HCT116 (cell line): ENCODE results near the gene A4GALT. TPM values are rescaled to one million over a fixed set of nuclear protein-coding genes. Genes with fewer than 3 reads are reported as not detected.

Source experiments
- ATAC-seq: fragments of 200-7000 bp; cut with Tn5 transposase; 2 replicates; pipeline ENCODE4 v1.9.1; 2020; ENCODE audit warnings: mild to moderate bottlenecking, moderate library complexity
- BruUV-seq: library from RNA; stranded (reverse); fragments of 400-500 nt; replicated peaks from 2 replicates; lab custom pipeline; 2021; lab: Mats Ljungman, UMichigan
- CTCF ChIA-PET: fragments of 300-600 bp; sonication (Branson Sonifier 250); formaldehyde crosslinking; loops from one replicate; lab custom pipeline; 2021; ENCODE audit warnings: antibody characterized with exemption; lab: Charles Lee
- POLR2A ChIA-PET: fragments of 300-600, 350-600 bp; sonication (Branson Sonifier 250); formaldehyde crosslinking; loops from one replicate; lab custom pipeline; 2021; ENCODE audit warnings: antibody characterized with exemption; lab: Charles Lee
- RAD21 ChIA-PET, 2 experiments: fragments of 300-600 bp; sonication (Branson Sonifier 250); formaldehyde crosslinking; loops; one replicate each; lab custom pipeline; 2023; ENCODE audit warnings: low total read pairs in 2 of 2; ENCODE audit not compliant: uncharacterized antibody in 2 of 2, unreplicated experiment in 2 of 2, low non-redundant PET in 1 of 2; lab: Charles Lee
- DNase-seq: peaks from one replicate; pipeline ENCODE4 v3.0.0-alpha.2; 2010; ENCODE audit warnings: low read depth, low spot score
- H2AFZ ChIP-seq: fragments of 200-600 bp; shearing (Covaris generic), sonication (generic); 2 replicates; pipeline ENCODE4 v1.6.1; 2017; ENCODE audit warnings: low read depth, mixed run types, mixed read lengths, antibody characterized with exemption, low read length; ENCODE audit not compliant: poor library complexity, severe bottlenecking
- H3K27ac ChIP-seq: 2 replicates; pipeline ENCODE4 v1.5.1; 2012; ENCODE audit warnings: low read depth, low read length
- H3K27me3 ChIP-seq: fragments of 200-600 bp; sonication (generic); 2 replicates; pipeline ENCODE4 v1.6.1; 2016; ENCODE audit warnings: mixed run types, low read length, mixed read lengths; ENCODE audit not compliant: insufficient read depth
- H3K36me3 ChIP-seq, 2 experiments: fragments of 200-500 bp in 1 of 2; fragments of 200-600 bp in 1 of 2; sonication (Bioruptor generic) in 1 of 2; sonication (generic) in 1 of 2; 2 replicates each; pipeline versions ENCODE4 v1.5.1 to v1.6.1; 2014 to 2016; ENCODE audit warnings: low read length in 2 of 2, inconsistent platforms in 1 of 2, mixed read lengths in 1 of 2, mixed run types in 1 of 2; ENCODE audit not compliant: insufficient read depth in 2 of 2, control insufficient read depth in 1 of 2
- H3K4me1 ChIP-seq, 2 experiments: fragments of 200-600 bp in 1 of 2; sonication (generic) in 1 of 2; 2 replicates each; pipeline versions ENCODE4 v1.5.1 to v1.6.1; 2012 to 2017; ENCODE audit warnings: low read length in 2 of 2, inconsistent platforms in 1 of 2, mild to moderate bottlenecking in 1 of 2, mixed read lengths in 1 of 2, mixed run types in 1 of 2, moderate library complexity in 1 of 2; ENCODE audit not compliant: insufficient read depth in 2 of 2, control insufficient read depth in 1 of 2
- H3K4me2 ChIP-seq: fragments of 200-600 bp; sonication (generic); 2 replicates; pipeline ENCODE4 v1.6.1; 2017; ENCODE audit warnings: mixed run types, low read length, mixed read lengths
- H3K4me3 ChIP-seq, 2 experiments: fragments of 200-600 bp in 1 of 2; sonication (generic) in 1 of 2; replicated peaks in 1 of 2; 2 replicates each; pipeline ENCODE4 v1.5.1; 2011 to 2016; ENCODE audit warnings: low read length in 2 of 2, control low read depth in 1 of 2, low read depth in 1 of 2, mild to moderate bottlenecking in 1 of 2, mixed read lengths in 1 of 2, mixed run types in 1 of 2
- H3K79me2 ChIP-seq: fragments of 200-600 bp; sonication (generic); 2 replicates; pipeline ENCODE4 v1.6.1; 2017; ENCODE audit warnings: mild to moderate bottlenecking, mixed run types, low read length, moderate library complexity, mixed read lengths; ENCODE audit not compliant: insufficient read depth
- H3K9ac ChIP-seq: fragments of 200-600 bp; sonication (generic); 2 replicates; pipeline ENCODE4 v1.6.1; 2016; ENCODE audit warnings: low read length, mixed read lengths
- H3K9me2 ChIP-seq: fragments of 200-600 bp; sonication (generic), shearing (Covaris generic); 2 replicates; pipeline ENCODE4 v1.6.1; 2017; ENCODE audit warnings: mixed run types, mild to moderate bottlenecking, moderate library complexity; ENCODE audit not compliant: insufficient read depth
- H3K9me3 ChIP-seq, 2 experiments: fragments of 200-500 bp in 1 of 2; fragments of 200-600 bp in 1 of 2; sonication (Bioruptor generic) in 1 of 2; sonication (generic) in 1 of 2; 2 replicates each; pipeline ENCODE4 v1.6.1; 2014 to 2017; ENCODE audit warnings: low read length in 2 of 2, mixed read lengths in 2 of 2, inconsistent platforms in 1 of 2, low read depth in 1 of 2, mild to moderate bottlenecking in 1 of 2, mixed run types in 1 of 2, moderate library complexity in 1 of 2; ENCODE audit not compliant: control insufficient read depth in 1 of 2, insufficient read depth in 1 of 2
- H4K20me1 ChIP-seq: fragments of 200-600 bp; sonication (generic), shearing (Covaris generic); 2 replicates; pipeline ENCODE4 v1.6.1; 2017; ENCODE audit warnings: mixed run types, mild to moderate bottlenecking, moderate library complexity; ENCODE audit not compliant: insufficient read depth
- EGR1 ChIP-seq: IDR thresholded peaks from 2 replicates; pipeline ENCODE4 v1.6.1; 2012; ENCODE audit warnings: low read depth
- FOSL1 ChIP-seq: IDR thresholded peaks from 2 replicates; pipeline ENCODE4 v1.6.1; 2012; ENCODE audit warnings: low read depth
- POLR2A ChIP-seq: IDR thresholded peaks from 2 replicates; pipeline ENCODE4 v1.7.0; 2011; ENCODE audit warnings: borderline replicate concordance; ENCODE audit not compliant: insufficient read depth, insufficient read length; ENCODE audit errors: extremely low read depth
- POLR2AphosphoS5 ChIP-seq: IDR thresholded peaks from 2 replicates; pipeline ENCODE4 v1.6.1; 2011; ENCODE audit warnings: mild to moderate bottlenecking, low read depth, low read length, moderate library complexity
- RAD21 ChIP-seq: IDR thresholded peaks from 2 replicates; pipeline ENCODE4 v1.6.1; 2012; ENCODE audit warnings: low read depth, mild to moderate bottlenecking
- SIN3A ChIP-seq: IDR thresholded peaks from 2 replicates; pipeline ENCODE4 v1.6.1; 2012; ENCODE audit warnings: low read depth
- ZFX ChIP-seq: fragments of 450-650 bp; IDR thresholded peaks from 2 replicates; pipeline ENCODE4 v1.6.1; 2017
- intact Hi-C: fragments of 100-400 bp; cut with micrococcal nuclease; formaldehyde crosslinking; loops from 2 replicates; pipeline ENCODE4 v1.10.0; 2022
- total RNA-seq: library from RNA; stranded (reverse); gene quantifications from one replicate; pipeline ENCODE4 v1.2.1, GENCODE V29; 2021; ENCODE audit not compliant: unreplicated experiment
- TF ChIP-seq, protein P1 (sequence below): IDR thresholded peaks from 2 replicates; pipeline ENCODE4 v1.6.1; 2012; ENCODE audit warnings: low read depth
- TF ChIP-seq, protein P2 (sequence below), 3 experiments: fragments of 200-600 bp in 1 of 3; sonication (generic) in 1 of 3; IDR thresholded peaks in 2 of 3; conservative IDR thresholded peaks in 1 of 3; 2 replicates each; pipeline ENCODE4 v1.5.1; 2012 to 2017; ENCODE audit warnings: low read depth in 2 of 3, low read length in 2 of 3, antibody characterized with exemption in 1 of 3, borderline replicate concordance in 1 of 3, control low read depth in 1 of 3, mild to moderate bottlenecking in 1 of 3, mixed read lengths in 1 of 3, mixed run types in 1 of 3, moderate library complexity in 1 of 3; ENCODE audit not compliant: insufficient read depth in 1 of 3

Gene A4GALT
- total RNA-seq, 1 experiment from 2014 or later = 16.0 TPM

DNA sequence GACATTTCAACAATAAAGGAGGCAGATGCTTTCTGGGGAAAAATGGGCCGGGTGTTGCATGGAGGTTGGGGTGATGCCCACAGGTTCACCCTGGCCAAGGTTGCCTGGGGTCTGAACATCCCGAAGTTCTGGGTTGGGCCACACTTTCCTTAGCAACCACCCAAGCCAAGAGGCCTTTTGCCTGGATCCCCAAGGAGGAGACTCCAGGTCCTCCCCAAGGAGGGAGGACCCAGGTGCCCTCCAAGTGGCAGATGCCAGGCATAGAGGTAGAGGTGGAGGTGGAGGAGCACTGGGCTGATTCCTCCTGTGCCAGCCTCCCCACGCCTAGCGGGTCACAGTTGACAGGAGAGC is 72.7 kb downstream of the A4GALT start:
- TF ChIP-seq POLR2A = no peak
- TF ChIP-seq ZFX = no peak
- TF ChIP-seq, protein P1, sequence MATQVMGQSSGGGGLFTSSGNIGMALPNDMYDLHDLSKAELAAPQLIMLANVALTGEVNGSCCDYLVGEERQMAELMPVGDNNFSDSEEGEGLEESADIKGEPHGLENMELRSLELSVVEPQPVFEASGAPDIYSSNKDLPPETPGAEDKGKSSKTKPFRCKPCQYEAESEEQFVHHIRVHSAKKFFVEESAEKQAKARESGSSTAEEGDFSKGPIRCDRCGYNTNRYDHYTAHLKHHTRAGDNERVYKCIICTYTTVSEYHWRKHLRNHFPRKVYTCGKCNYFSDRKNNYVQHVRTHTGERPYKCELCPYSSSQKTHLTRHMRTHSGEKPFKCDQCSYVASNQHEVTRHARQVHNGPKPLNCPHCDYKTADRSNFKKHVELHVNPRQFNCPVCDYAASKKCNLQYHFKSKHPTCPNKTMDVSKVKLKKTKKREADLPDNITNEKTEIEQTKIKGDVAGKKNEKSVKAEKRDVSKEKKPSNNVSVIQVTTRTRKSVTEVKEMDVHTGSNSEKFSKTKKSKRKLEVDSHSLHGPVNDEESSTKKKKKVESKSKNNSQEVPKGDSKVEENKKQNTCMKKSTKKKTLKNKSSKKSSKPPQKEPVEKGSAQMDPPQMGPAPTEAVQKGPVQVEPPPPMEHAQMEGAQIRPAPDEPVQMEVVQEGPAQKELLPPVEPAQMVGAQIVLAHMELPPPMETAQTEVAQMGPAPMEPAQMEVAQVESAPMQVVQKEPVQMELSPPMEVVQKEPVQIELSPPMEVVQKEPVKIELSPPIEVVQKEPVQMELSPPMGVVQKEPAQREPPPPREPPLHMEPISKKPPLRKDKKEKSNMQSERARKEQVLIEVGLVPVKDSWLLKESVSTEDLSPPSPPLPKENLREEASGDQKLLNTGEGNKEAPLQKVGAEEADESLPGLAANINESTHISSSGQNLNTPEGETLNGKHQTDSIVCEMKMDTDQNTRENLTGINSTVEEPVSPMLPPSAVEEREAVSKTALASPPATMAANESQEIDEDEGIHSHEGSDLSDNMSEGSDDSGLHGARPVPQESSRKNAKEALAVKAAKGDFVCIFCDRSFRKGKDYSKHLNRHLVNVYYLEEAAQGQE = no peak
- no peak for TF ChIP-seq FOSL1
- TF ChIP-seq POLR2AphosphoS5 = no peak
- TF ChIP-seq, protein P2, sequence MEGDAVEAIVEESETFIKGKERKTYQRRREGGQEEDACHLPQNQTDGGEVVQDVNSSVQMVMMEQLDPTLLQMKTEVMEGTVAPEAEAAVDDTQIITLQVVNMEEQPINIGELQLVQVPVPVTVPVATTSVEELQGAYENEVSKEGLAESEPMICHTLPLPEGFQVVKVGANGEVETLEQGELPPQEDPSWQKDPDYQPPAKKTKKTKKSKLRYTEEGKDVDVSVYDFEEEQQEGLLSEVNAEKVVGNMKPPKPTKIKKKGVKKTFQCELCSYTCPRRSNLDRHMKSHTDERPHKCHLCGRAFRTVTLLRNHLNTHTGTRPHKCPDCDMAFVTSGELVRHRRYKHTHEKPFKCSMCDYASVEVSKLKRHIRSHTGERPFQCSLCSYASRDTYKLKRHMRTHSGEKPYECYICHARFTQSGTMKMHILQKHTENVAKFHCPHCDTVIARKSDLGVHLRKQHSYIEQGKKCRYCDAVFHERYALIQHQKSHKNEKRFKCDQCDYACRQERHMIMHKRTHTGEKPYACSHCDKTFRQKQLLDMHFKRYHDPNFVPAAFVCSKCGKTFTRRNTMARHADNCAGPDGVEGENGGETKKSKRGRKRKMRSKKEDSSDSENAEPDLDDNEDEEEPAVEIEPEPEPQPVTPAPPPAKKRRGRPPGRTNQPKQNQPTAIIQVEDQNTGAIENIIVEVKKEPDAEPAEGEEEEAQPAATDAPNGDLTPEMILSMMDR (IDR thresholded peaks at IDR 0.05 in 2 of 3, conservative IDR thresholded peaks at IDR 0.05 in 1 of 3; ENCODE audit: borderline replicate concordance in 1 of 3, insufficient read depth in 1 of 3, low read depth in 2 of 3, low read length in 2 of 3) = no peak
- no peak for TF ChIP-seq SIN3A
- TF ChIP-seq RAD21 = no peak
- TF ChIP-seq EGR1 = no peak
- DNase-seq (no peak), ATAC-seq (no peak)
- peak overlapping the region; percentile 98 for H3K4me2 ChIP-seq
- RAD21 ChIA-PET = no interaction called here
- H3K79me2 ChIP-seq = peaks cover 58% of the 10 kb centered on the region
- no peak overlapping the region for H3K27ac ChIP-seq
- peak overlapping the region; percentile 98 to 100 for H3K4me3 ChIP-seq
- no TSS peak for BruUV-seq
- H3K36me3 ChIP-seq = no peaks in the 10 kb centered on the region
- no peaks in the 10 kb centered on the region for H3K27me3 ChIP-seq
- CTCF ChIA-PET = no interaction called here
- H4K20me1 ChIP-seq = no peaks in the 10 kb centered on the region
- H3K9me3 ChIP-seq = no peaks in the 10 kb centered on the region
- no peak overlapping the region for H2AFZ ChIP-seq
- H3K4me1 ChIP-seq = peaks cover 5 to 27% of the 10 kb centered on the region in 2 experiments; a peak in 3 of 4 replicates
- H3K9me2 ChIP-seq = no peaks in the 10 kb centered on the region
- intact Hi-C loops = no loop called here
- peak overlapping the region; percentile 99 for H3K9ac ChIP-seq
- POLR2A ChIA-PET = interaction anchor here (1.2 to 1.3 kb wide), 2 partner anchors 33 kb away, joined by 3 to 4 read pairs; partner anchors contain the start of gene POLDIP3
